Posterior cingulate gyrus (tissue), 11 donors: Measurements from ENCODE around the gene DOC2B.
A peak's percentile ranks its signal among the peaks of the same experiment; 100 is the strongest.
"Not testable (repeated sequence)": the region's sequence is repeated elsewhere in the genome, so short reads cannot be mapped to it uniquely, and the experiment has no call there.

Source experiments
- DNase-seq, 10 donors: peaks; one replicate each; pipeline versions ENCODE4 v3.0.0 to v3.0.0-alpha.2; 2020 to 2021; ENCODE audit warnings: mixed read lengths in 3 of 10
- intact Hi-C: fragments of 100-400 bp; cut with DNase I; formaldehyde crosslinking; loops from one replicate; pipeline ENCODE4 v1.15.1; 2023

DOC2B gene

GRCh38 chr17:133932-134331, 47.5 kb downstream of the DOC2B start:
- intact Hi-C loops: not testable (repeated sequence)
- peak in 6 of 10 donors; percentile 22 to 91 (median 78) for DNase-seq

GRCh38 chr17:118339-118917, 63.0 kb downstream of the DOC2B start:
- peak in 3 of 10 donors; percentile 63 to 80 (median 65) for DNase-seq
- intact Hi-C loops: not testable (repeated sequence)

DNA sequence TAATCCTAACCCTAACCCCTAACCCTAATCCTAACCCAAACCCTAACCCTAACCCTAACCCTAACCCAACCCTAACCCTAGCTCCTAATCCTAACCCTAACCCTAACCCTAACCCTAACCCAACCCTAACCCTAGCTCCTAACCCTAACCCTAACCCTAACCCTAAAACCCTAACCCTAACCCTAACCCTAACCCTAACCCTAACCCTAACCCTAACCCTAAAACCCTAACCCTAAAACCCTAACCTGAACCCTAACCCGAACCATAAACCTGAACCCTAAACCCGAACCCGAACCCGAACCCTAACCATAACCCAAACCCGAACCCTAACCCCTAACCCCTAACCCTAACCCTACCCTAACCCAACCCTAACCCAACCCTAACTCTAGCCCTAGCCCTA, 68.3 kb downstream of the DOC2B start:
- intact Hi-C loops, DNase-seq: not testable (repeated sequence)
